Breast epithelium (tissue), 4 donors: Measurements from ENCODE around the gene SHROOM2. TPM values are rescaled to one million over a fixed set of nuclear protein-coding genes. Genes with fewer than 3 reads are reported as not detected.

Source experiments
- DNase-seq, 2 donors: peaks; one replicate each; pipeline ENCODE4 v3.0.0-alpha.2; 2019; ENCODE audit warnings: low spot score in 2 of 2
- H3K27ac ChIP-seq, 2 donors: fragments of 200-600 bp; sonication (generic) in 1 of 2; one replicate each; pipeline ENCODE4 v1.5.1; 2016 to 2019; ENCODE audit warnings: mild to moderate bottlenecking in 1 of 2
- H3K27me3 ChIP-seq, 2 donors: fragments of 200-600 bp; sonication (generic) in 1 of 2; one replicate each; pipeline versions ENCODE4 v1.5.1 to v1.6.0; 2017 to 2019; ENCODE audit warnings: control low read depth in 1 of 2, mild to moderate bottlenecking in 1 of 2
- H3K36me3 ChIP-seq: fragments of 200-600 bp; one replicate; pipeline ENCODE4 v1.5.1; 2019
- H3K4me1 ChIP-seq, 2 donors: fragments of 200-600 bp; sonication (generic); one replicate each; pipeline ENCODE4 v1.5.1; 2016 to 2019; ENCODE audit warnings: control low read depth in 1 of 2
- H3K4me3 ChIP-seq, 3 donors: fragments of 200-600 bp; sonication (generic); 1 replicate in 2 of 3; 2 replicates in 1 of 3; pipeline ENCODE4 v1.5.1; 2016 to 2019; ENCODE audit warnings: mild to moderate bottlenecking in 3 of 3, moderate library complexity in 2 of 3
- H3K9me3 ChIP-seq, 2 donors: fragments of 200-600 bp; sonication (generic) in 1 of 2; one replicate each; pipeline ENCODE4 v1.5.1; 2016 to 2019; ENCODE audit warnings: control low read depth in 1 of 2
- CTCF ChIP-seq, 3 donors: fragments of 450-650 bp; IDR thresholded peaks; one replicate each; pipeline ENCODE4 v1.5.1; 2016 to 2017; ENCODE audit warnings: antibody characterized with exemption in 3 of 3, mild to moderate bottlenecking in 3 of 3, moderate library complexity in 3 of 3
- POLR2A ChIP-seq: fragments of 450-650 bp; IDR thresholded peaks from one replicate; pipeline ENCODE4 v1.6.1; 2016; ENCODE audit warnings: antibody characterized with exemption, mild to moderate bottlenecking, moderate library complexity
- POLR2AphosphoS5 ChIP-seq, 3 donors: sonication (generic); formaldehyde crosslinking; IDR thresholded peaks; one replicate each; pipeline ENCODE4 v1.6.1; 2017; ENCODE audit warnings: antibody characterized with exemption in 3 of 3
- intact Hi-C: fragments of 100-400 bp; cut with DNase I; formaldehyde crosslinking; loops from one replicate; pipeline ENCODE4 v1.15.1; 2023; ENCODE audit warnings: low total_unique reads
- total RNA-seq, 3 donors: library from RNA; depleted of rRNA; stranded (reverse); fragments of >200 nt; gene quantifications; one replicate each; pipeline ENCODE4 v1.1.0, GENCODE V29; 2016

The SHROOM2 gene
- total RNA-seq, 3 donors from 2014 or later = 0.48 to 4.5 (median 3.9) TPM

DNA sequence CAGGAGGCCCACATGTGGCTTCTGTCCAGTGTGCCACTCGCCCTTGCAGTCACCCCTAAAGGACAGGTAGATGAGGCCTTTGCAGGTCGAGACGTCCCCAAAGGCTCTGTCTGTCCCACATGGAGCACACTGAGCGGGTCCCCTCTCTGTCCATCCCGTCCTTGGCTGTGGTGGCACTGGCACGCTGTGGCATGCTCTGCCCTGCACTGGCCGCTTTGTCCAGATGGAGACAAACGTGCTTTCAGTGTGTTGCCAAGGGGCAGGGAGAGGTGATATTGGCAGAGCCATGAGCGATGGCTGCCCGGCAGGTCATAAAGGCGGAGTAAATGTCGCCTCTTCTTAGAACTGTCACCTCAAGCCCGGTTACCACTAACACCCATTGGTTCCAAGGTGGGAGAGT lies 94.0 kb downstream of the SHROOM2 start:
- no peaks in the 10 kb centered on the region for H3K4me1 ChIP-seq
- no peak for DNase-seq
- TF ChIP-seq POLR2AphosphoS5 (IDR thresholded peaks at IDR 0.05) (no peak), CTCF (IDR thresholded peaks at IDR 0.05) (no peak), POLR2A (no peak)

DNA sequence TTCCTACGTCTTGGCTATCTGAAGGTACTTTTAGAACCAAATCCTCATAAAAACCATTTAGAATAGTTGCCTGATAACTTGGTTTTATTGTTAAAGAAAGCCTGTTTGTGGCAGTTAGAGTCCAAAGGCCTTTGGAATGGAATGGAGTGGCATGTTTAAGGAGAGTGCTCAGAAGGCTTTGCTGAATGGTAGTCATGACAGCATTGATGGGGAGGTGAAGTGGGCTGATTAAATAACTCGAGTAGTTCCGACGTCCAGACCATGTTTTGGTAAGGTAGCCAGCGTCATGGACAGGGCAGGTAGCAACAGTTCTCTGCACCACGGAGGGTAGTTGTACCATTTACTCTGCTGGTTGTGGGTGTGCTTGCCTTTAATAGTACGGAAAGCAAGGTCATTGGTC lies 94.6 kb downstream of the SHROOM2 start:
- Histone ChIP-seq H3K36me3 (no peaks in the 10 kb centered on the region), H3K4me1 (no peaks in the 10 kb centered on the region), H3K9me3 (no peaks in the 10 kb centered on the region), H3K27me3 (peaks cover 0 to 34% of the 10 kb centered on the region in 2 donors), H3K4me3 (no peak overlapping the region), H3K27ac (no peak overlapping the region)
- TF ChIP-seq POLR2A (no peak), CTCF (IDR thresholded peaks at IDR 0.05) (no peak), POLR2AphosphoS5 (IDR thresholded peaks at IDR 0.05) (no peak)
- no peak for DNase-seq
- intact Hi-C loops = loop anchor here (5.0 kb wide), 1 partner anchor 331 kb away; no protein-coding TSS in a partner anchor

More for the DNA sequence above, 94.0 kb downstream of the SHROOM2 start:
- no peak overlapping the region for H3K4me3 ChIP-seq
- no peak overlapping the region for H3K27ac ChIP-seq
- H3K36me3 ChIP-seq = no peaks in the 10 kb centered on the region
- intact Hi-C loops = loop anchor here (5.0 kb wide), 1 partner anchor 332 kb away; no protein-coding TSS in a partner anchor
- H3K9me3 ChIP-seq = no peaks in the 10 kb centered on the region
- H3K27me3 ChIP-seq = peaks cover 0 to 36% of the 10 kb centered on the region in 2 donors

- Histone ChIP-seq H3K4me1 (no peaks in the 10 kb centered on the region), H3K27ac (no peak overlapping the region), H3K4me3 (no peak overlapping the region), H3K36me3 (no peaks in the 10 kb centered on the region), H3K9me3 (no peaks in the 10 kb centered on the region), H3K27me3 (peaks cover 0 to 25% of the 10 kb centered on the region in 2 donors)
- intact Hi-C loops = loop anchor here (5.0 kb wide), 1 partner anchor 329 kb away; no protein-coding TSS in a partner anchor
- DNase-seq = no peak
- TF ChIP-seq POLR2AphosphoS5 (IDR thresholded peaks at IDR 0.05) (no peak), CTCF (IDR thresholded peaks at IDR 0.05) (no peak), POLR2A (no peak)
Observed at GRCh38 chrX:9882669-9883446, 96.6 kb downstream of the SHROOM2 start.

- Histone ChIP-seq H3K9me3 (no peaks in the 10 kb centered on the region), H3K4me1 (no peaks in the 10 kb centered on the region), H3K27me3 (peaks cover 0 to 24% of the 10 kb centered on the region in 2 donors), H3K27ac (no peak overlapping the region), H3K4me3 (no peak overlapping the region), H3K36me3 (no peaks in the 10 kb centered on the region)
- no peak for DNase-seq
- intact Hi-C loops = loop anchor here (5.0 kb wide), 1 partner anchor 328 kb away; no protein-coding TSS in a partner anchor
- TF ChIP-seq POLR2AphosphoS5 (IDR thresholded peaks at IDR 0.05) = no peak
- TF ChIP-seq POLR2A = no peak
- TF ChIP-seq CTCF (IDR thresholded peaks at IDR 0.05) = no peak
Observed at GRCh38 chrX:9884031-9884779, 98.0 kb downstream of the SHROOM2 start.

- Histone ChIP-seq H3K27ac (no peak overlapping the region), H3K9me3 (no peaks in the 10 kb centered on the region), H3K4me3 (no peak overlapping the region), H3K27me3 (peaks cover 0 to 28% of the 10 kb centered on the region in 2 donors), H3K36me3 (no peaks in the 10 kb centered on the region), H3K4me1 (no peaks in the 10 kb centered on the region)
- DNase-seq = no peak
- TF ChIP-seq CTCF (IDR thresholded peaks at IDR 0.05) (peak in 1 of 3 donors; percentile 24), POLR2A (no peak)
- intact Hi-C loops = no loop called here
Observed at GRCh38 chrX:9885150-9885549, 98.9 kb downstream of the SHROOM2 start.
